NCI-H345 (cell line): ENCODE data around the gene MED16.
"Not testable (repeated sequence)": the region's sequence is repeated elsewhere in the genome, so short reads cannot be mapped to it uniquely, and the experiment has no call there.

ENCODE experiments used
- DNase-seq: peaks from one replicate; lab custom pipeline; 2025; lab: John Stamatoyannopoulos, UW

MED16 gene

GRCh38 chr19:825897-826644, 66.9 kb downstream of the MED16 start:
- no peak for DNase-seq

- DNase-seq, result no peak
Measured at GRCh38 chr19:824885-825284, 68.1 kb downstream of the MED16 start.

- DNase-seq, result no peak
Measured at GRCh38 chr19:823565-824121, 69.3 kb downstream of the MED16 start.

- no peak for DNase-seq
Measured at GRCh38 chr19:821825-822503, 71.0 kb downstream of the MED16 start, which contains the start of gene PLPPR3. Gene PLPPR3 (minus strand): TSS chr19:821955. CDS start chr19:821559, 396 bp downstream.

GRCh38 chr19:821231-821824, 71.7 kb downstream of the MED16 start:
- no peak for DNase-seq

GRCh38 chr19:820212-820611, 72.8 kb downstream of the MED16 start:
- DNase-seq, result not testable (repeated sequence)
